ENCODE data around the gene TIMM17A. TPM values are rescaled to one million over a fixed set of nuclear protein-coding genes. Genes with fewer than 3 reads are reported as not detected.

Gene TIMM17A
- polyA plus RNA-seq, 4 donors, result 52.8 to 69.9 (median 64.2) TPM

GRCh38 chr1:201982623-201983379, 27.5 kb downstream of the TIMM17A start, which contains the start of gene RNPEP:
Gene RNPEP (plus strand): TSS chr1:201982648. CDS start chr1:201982667, 19 bp downstream.
- peak in 3 of 4 donors; percentile 21 to 52 (median 48) for DNase-seq (ENCODE audit: low read depth in 4 of 4, low spot score in 2 of 4)

- DNase-seq (ENCODE audit: low read depth in 4 of 4, low spot score in 2 of 4), result peak in 1 of 4 donors; percentile 53
These were observed 28.1 kb downstream of the TIMM17A start for GRCh38 chr1:201983380-201983805.

DNA sequence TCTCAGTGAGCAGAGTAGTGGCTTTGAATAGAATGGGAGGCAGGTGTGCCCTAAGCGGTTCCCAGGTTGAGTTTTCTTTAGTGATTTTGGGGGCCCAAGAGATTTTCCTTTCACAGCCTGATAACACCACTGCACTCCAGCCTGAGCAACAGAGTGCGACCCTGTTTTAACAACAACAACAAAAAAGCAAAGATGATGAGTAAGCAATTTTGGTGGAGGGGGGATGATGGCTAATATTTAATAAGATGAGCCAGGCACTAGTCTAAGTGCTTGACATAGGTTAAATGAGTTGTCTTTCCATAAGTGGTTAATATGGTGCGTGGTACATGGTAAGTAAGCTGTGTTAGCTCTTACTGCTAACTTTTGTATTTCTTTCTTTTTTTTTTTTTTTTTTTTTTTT, 29.1 kb downstream of the TIMM17A start:
- DNase-seq (ENCODE audit: low read depth in 4 of 4, low spot score in 2 of 4), result no peak

DNA sequence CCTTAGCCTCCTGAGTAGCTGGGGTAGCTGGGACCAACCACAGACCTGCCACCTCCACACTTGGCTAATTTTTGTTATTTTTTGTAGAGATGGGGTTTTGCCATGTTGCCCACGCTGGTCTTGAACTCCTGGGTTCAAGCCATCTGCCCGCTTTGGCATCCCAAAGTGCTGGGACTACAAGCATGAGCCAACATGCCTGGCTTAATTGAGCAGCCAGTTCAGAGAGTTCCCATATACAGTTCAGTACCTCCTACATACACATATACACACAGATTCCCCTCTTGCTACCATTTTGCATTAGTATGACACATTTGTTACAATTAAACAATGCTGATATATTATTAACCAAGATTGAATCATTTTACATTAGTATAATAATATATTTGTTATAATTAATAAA, 30.1 kb downstream of the TIMM17A start:
- no peak for DNase-seq (ENCODE audit: low read depth in 4 of 4, low spot score in 2 of 4)

DNA sequence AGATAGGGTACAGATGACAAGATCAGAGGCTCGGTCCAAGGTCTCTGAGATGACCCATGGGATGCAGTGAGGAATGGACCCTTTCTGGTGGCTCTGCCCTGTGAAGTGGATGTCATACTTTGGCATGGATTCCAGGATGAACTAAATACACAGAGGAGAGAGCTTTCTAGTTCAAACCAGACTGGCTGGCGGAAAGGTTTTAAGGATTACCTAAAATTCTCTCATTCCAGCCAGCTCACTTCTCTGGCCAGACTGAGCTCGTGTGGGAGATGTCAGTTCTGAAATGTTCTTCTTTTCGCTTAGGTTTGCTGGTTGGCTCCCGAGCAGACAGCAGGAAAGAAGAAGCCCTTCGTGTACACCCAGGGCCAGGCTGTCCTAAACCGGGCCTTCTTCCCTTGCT, 33.3 kb downstream of the TIMM17A start:
- no peak for DNase-seq (ENCODE audit: low read depth in 4 of 4, low spot score in 2 of 4)

- no peak for DNase-seq (ENCODE audit: low read depth in 4 of 4, low spot score in 2 of 4)
These were observed 34.2 kb downstream of the TIMM17A start for GRCh38 chr1:201989354-201990128.

- no peak for DNase-seq (ENCODE audit: low read depth in 4 of 4, low spot score in 2 of 4)
These were observed 35.1 kb downstream of the TIMM17A start for GRCh38 chr1:201990427-201990826.

DNA sequence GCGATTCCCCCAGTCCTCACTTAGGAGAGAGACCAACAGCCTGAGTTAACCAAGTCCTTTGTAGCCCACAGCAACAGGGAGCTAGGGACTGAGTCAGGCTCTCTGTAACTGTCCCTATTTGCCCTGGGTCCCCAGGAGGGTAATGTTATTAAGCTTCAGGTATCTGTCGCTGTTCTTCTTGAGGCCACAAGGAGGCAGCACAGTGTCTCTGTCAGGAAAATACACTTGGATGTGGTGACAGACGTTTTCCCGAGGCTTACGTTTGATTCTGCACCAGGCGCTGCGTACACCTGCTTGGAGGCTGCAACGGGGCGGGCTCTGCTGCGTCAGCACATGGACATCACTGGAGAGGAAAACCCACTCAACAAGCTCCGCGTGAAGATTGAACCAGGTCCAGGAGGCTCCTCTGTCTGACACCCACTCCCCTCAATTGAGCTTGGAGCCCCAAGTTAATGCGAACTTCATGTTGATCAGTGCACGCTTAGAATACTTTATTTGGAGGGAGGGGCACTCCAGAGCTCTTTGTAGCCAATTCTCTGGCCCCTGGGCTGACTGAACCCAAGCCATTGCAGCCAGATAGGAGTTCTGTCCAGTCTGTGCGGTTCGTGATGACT, 44.4 kb downstream of the TIMM17A start:
- DNase-seq (ENCODE audit: low read depth in 4 of 4, low spot score in 2 of 4), result no peak

GRCh38 chr1:202002507-202002906, 47.2 kb downstream of the TIMM17A start:
- no peak for DNase-seq (ENCODE audit: low read depth in 4 of 4, low spot score in 2 of 4)

GRCh38 chr1:202004711-202005110, 49.4 kb downstream of the TIMM17A start:
- DNase-seq (ENCODE audit: low read depth in 4 of 4, low spot score in 2 of 4), result no peak

DNA sequence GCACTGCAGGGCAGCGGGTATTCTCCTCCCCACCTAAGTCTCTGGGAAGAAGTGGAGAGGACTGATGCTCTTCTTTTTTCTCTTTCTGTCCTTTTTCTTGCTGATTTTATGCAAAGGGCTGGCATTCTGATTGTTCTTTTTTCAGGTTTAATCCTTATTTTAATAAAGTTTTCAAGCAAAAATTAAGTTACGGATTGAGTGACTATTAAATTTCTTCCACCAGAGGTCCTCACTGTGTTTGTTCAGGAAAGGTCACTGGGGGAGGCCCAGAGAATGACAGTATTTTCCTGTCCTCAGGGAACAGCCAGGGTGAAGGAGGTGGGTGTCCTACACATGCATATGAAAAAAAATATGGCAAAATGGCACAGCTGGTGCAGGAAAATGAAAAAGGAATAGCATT, 50.7 kb downstream of the TIMM17A start:
- DNase-seq (ENCODE audit: low read depth in 4 of 4, low spot score in 2 of 4), result no peak

DNA sequence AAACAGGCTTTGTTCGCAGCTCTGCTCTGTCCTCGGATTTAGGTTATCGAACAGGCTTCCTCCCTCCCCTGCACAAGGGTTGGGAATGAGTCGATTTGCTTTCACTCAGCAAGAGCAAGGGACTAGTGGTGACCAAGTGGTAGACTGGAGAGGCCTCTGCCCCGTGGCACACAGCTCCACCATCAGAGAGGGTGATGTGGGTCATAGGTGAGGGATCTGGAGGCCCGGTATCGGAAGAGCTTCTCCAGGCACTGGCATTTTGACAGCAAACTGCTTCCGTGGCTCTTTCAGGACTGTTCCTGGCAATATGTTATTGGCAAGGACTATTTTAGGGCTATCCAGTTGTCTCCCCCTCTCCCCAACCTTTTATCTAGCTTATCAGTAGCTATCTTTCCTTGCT, 52.0 kb downstream of the TIMM17A start:
- DNase-seq (ENCODE audit: low read depth in 4 of 4, low spot score in 2 of 4), result no peak

GRCh38 chr1:202007805-202008489, 52.6 kb downstream of the TIMM17A start:
- DNase-seq (ENCODE audit: low read depth in 4 of 4, low spot score in 2 of 4), result no peak

DNA sequence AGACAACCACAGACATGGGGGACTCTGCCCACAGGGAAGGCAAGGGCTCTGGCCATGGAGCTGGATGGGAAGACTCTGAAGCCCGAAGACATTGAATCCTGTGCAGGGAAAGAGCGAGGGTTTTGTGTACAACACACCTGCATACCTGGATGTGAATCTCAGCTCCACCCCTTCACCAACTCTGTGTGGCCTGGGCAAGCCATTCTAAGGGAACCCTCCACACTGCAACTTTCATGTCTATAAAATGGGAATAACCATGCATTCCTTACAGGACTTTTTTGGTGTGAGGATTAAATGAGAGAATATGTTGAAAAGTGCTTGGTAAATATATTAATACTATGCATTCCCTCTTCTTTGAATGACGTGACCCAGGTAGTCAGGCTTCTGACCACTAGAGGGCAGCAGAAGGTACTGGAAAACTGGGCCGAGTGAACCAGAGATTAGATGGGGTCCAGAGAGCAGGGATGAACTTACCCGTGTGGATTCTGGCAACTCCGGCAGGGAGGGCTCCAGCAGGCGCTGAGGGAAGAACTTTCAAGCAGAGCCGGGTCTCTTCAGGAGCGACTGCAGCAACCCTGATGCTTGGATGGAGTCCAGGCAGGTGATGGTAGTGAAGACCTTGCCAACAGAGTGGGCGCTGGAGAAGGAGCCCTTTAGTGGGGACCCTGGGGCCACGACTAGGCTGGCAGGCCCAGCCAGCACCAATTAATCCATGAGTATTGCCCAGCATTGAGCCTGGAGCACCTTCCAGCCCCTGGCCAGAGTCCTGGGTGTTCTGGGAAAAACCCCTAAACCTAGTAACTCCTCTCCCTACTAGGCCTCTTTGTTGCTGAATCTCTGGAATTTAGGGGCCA, 54.2 kb downstream of the TIMM17A start:
- DNase-seq (ENCODE audit: low read depth in 4 of 4, low spot score in 2 of 4), result peak in 3 of 4 donors; percentile 59 to 84 (median 64)

DNA sequence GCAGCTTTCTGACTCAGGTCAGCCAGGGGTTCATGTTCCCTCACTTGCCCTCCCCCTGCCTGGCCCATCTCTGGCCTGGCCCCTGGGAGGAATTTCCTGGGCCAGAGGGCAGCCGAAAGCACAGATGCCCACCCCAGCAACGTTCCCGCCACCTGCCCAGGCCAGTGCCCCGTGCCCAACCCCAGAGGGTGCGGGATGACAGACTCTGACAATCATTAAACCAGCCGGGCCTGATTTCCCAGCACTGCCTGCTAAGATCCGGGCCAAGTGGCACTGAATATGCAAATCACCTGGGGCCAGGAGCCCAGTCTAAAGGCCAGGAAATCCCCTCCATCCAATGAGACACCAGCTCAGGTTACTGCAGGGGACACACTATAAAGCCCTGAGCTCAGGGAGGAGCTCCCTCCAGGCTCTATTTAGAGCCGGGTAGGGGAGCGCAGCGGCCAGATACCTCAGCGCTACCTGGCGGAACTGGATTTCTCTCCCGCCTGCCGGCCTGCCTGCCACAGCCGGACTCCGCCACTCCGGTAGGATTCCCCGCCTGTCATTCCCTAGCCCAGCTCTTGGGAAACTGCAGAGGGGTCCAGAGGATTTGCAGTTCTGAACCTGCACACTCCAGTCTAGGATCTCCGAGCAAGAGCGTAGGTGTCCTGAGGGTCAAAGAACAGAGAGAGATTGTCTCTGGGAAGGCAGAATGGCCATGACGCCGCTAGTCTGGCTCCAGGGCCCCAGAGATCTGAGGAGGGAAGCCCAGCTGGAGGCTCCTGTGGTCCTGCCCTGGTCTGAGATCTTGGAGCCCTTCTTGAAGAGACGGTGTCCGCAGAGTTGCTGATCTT, 55.1 kb downstream of the TIMM17A start, which contains the start of gene ELF3:
Gene ELF3, plus strand, starts transcription at position 408 of the 836 bp plus-strand sequence. CDS start 550 bp downstream, outside the sequence.
- DNase-seq (ENCODE audit: low read depth in 4 of 4, low spot score in 2 of 4), result peak in 3 of 4 donors; percentile 67 to 82 (median 78)

GRCh38 chr1:202011994-202012393, 56.7 kb downstream of the TIMM17A start:
- no peak for DNase-seq (ENCODE audit: low read depth in 4 of 4, low spot score in 2 of 4)

GRCh38 chr1:202012544-202013478, 57.5 kb downstream of the TIMM17A start:
- no peak for DNase-seq (ENCODE audit: low read depth in 4 of 4, low spot score in 2 of 4)

GRCh38 chr1:202013603-202014002, 58.3 kb downstream of the TIMM17A start:
- no peak for DNase-seq (ENCODE audit: low read depth in 4 of 4, low spot score in 2 of 4)
